Adrenal gland (tissue), 5 donors: ENCODE data around the gene FNBP1L.

ENCODE experiments used
- POLR2A ChIP-seq, 2 donors: fragments of 450-650 bp; IDR thresholded peaks; one replicate each; pipeline ENCODE4 v1.6.1; 2017; ENCODE audit warnings: antibody characterized with exemption in 2 of 2, mild to moderate bottlenecking in 2 of 2, moderate library complexity in 1 of 2
- TF ChIP-seq, protein P1 (sequence below), 6 experiments: fragments of 450-650 bp in 4 of 6; fragments of 200-600 bp in 2 of 6; sonication (generic) in 1 of 6; IDR thresholded peaks; 1 replicate in 5 of 6; 2 replicates in 1 of 6; pipeline versions ENCODE4 v1.5.1 to v1.8.0; 2016 to 2021; ENCODE audit warnings: antibody characterized with exemption in 6 of 6, mild to moderate bottlenecking in 2 of 6, moderate library complexity in 1 of 6
- donor health status: DM: no; HTN: no; CAD: no.

DNA sequence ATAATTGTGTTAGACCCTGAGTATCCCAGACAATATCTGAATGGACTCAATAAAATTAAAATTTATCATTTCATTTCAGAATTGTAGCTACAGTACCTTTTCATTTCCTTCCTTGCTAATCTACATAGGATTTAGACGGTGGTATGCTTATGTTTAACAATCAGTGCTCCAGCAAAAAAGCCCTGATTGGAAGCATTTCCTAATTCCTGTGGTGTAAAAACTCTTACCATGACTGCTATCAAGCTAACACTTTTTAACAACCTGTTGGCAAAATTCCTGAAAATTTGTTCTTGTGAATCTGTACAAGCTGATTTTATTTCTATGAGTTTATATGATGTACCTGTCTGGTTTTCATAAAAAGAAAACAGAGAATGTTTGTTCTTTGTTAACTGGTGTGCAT, 5.2 kb upstream of the FNBP1L start:
- TF ChIP-seq, protein P1, sequence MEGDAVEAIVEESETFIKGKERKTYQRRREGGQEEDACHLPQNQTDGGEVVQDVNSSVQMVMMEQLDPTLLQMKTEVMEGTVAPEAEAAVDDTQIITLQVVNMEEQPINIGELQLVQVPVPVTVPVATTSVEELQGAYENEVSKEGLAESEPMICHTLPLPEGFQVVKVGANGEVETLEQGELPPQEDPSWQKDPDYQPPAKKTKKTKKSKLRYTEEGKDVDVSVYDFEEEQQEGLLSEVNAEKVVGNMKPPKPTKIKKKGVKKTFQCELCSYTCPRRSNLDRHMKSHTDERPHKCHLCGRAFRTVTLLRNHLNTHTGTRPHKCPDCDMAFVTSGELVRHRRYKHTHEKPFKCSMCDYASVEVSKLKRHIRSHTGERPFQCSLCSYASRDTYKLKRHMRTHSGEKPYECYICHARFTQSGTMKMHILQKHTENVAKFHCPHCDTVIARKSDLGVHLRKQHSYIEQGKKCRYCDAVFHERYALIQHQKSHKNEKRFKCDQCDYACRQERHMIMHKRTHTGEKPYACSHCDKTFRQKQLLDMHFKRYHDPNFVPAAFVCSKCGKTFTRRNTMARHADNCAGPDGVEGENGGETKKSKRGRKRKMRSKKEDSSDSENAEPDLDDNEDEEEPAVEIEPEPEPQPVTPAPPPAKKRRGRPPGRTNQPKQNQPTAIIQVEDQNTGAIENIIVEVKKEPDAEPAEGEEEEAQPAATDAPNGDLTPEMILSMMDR (IDR thresholded peaks at IDR 0.05) = no peak
- no peak for TF ChIP-seq POLR2A (IDR thresholded peaks at IDR 0.05)
